HG03159 (cell line): ENCODE measurements around the gene CLDN14.
A peak's percentile ranks its signal among the peaks of the same experiment; 100 is the strongest.

ENCODE experiments used
- ATAC-seq: cut with Tn5 transposase; IDR thresholded peaks from one replicate; pipeline ENCODE4 v1.9.1; 2021; ENCODE audit warnings: mild to moderate bottlenecking, moderate library complexity; ENCODE audit not compliant: unreplicated experiment

The CLDN14 gene

GRCh38 chr21:36473203-36473602 is 6.7 kb downstream of the CLDN14 start:
- ATAC-seq = no peak

GRCh38 chr21:36472377-36472776 is 7.5 kb downstream of the CLDN14 start:
- ATAC-seq = no peak

GRCh38 chr21:36471254-36471723 is 8.6 kb downstream of the CLDN14 start:
- peak; percentile 44 for ATAC-seq

DNA sequence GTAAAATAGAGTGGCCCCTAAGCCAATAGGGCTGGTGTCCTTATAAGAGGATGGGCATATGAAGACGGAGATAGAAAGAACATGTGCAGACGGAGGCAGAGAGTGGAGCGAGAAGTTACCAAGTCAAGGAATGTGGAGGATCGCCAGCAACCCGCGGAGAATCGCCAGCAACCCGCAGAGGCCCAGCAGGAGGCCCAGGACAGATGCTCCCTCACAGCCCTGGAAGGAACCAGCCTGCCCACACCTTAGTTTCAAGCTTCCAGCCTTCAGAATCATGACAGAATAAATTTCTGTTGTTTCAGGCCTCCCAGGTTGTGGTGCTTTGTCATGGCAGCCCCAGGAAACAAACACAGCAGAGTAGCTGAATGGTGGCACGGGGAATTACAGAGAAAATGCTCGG is 9.6 kb downstream of the CLDN14 start:
- no peak for ATAC-seq

DNA sequence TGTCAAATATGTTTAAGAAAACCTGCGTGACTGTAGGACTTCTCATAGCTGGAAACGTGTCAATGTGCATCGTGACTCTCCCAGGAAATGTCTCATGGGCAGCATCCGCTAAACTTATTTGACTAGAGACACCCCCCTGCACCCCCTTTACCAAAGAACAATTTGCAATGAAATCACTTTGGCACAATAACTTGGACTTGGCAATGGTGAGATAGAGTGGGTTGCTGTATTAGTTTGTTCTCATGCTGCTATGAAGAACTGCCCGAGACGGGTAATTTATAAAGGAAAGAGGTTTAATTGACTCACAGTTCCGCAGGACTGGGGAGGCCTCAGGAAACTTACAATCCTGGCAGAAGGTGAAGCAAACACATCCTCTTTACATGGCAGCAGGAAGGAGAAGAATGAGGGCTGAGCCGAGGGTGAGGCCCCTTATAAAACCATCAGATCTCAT is 13.8 kb downstream of the CLDN14 start:
- ATAC-seq = no peak

GRCh38 chr21:36465478-36465877 is 14.4 kb downstream of the CLDN14 start:
- no peak for ATAC-seq

- ATAC-seq = no peak
Observed at GRCh38 chr21:36464590-36464989, 15.3 kb downstream of the CLDN14 start.

DNA sequence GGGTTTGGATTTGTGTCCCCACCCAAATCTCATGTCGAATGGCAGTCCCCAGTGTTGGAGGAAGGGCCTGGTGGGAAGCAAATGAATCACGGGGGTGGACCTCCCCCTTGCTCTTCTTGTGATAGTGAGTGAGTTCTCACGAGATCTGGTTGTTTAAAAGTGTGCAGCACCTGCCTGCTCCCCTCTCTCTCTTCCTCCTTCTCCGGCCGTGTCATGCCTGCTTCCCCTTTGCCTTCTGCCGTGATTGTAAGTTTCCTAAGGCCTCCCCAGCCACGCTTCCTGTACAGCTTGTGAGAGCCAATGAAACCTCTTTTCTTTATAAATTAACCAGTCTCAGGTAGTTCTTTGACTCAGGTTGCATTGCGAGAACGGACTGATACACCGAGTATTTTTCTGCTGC is 15.9 kb downstream of the CLDN14 start:
- no peak for ATAC-seq

DNA sequence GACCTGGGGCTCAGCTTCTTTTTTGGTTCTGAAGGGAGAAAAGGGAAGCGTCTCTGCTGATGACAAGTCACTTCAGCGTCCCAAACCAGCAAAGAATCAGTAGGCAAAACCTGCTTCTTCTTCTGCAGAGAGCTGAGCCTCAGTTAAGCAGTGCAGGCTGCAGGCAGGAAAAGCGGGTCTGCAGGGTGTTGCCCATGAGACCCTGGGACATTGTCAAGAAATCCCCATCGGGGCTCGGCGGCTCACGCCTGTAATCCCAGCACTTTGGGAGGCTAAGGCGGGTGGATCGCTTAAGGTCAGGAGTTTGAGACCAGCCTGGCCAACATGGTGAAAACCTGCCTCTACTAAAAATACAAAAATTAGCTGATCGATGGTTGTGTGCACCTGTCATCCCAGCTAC is 16.7 kb downstream of the CLDN14 start:
- ATAC-seq = no peak

DNA sequence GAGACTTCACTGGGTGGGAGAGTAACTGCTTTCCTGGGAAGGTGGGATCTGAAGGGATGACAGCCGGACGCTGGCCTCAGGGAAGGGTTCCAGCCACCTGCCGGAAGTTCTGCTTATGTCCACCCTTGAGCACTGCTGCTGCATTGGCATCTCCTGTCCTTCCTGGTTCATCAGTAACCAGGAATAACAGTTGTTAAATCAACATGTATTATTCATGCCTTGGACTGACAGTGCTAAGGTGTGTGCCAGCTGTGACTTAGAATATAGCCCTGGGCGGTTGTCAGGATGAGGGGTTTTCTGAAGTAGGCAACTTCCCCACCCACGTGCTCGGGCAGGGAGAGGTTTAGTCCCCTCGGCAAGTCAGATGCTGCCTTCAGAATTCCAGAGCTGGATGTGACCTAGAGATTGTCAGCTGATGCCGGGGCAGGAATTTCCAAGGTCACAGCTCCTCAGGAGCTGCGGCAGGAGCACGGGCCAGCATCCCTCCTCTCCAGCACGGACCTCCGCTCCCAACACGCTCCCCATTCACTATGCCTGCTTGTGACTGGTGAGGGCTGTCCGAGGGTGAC is 17.9 kb downstream of the CLDN14 start:
- no peak for ATAC-seq

DNA sequence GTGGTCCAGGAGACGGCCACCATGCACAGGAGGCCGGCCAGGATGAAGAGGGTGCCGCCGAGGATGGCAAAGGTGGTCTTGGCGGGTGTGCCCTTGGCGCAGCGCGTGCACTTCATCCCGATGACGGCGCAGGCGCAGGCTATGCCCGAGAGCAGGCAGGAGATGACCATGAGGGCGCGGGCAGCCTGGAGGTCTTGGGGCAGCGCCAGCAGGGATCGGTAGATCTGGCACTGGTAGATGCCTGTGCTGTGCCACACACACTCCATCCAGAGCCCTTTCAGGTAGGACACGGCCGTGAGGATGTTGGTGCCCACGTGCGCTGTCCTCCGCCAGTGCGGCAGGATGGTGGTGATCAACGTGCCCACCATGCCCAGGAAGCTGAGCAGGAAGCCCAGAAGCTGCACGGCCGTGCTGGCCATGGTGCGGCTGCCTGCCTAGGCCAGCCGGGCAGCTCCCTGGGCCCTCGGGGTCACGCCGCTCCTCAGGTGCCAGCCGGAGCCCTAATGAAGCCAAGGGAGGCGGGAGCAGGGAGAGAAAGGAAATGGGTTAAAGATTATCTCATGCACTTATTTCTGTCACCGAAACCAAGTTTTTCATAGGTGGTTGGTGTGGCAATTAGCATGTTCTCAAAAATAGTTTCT is 18.5 kb downstream of the CLDN14 start:
- ATAC-seq = no peak

DNA sequence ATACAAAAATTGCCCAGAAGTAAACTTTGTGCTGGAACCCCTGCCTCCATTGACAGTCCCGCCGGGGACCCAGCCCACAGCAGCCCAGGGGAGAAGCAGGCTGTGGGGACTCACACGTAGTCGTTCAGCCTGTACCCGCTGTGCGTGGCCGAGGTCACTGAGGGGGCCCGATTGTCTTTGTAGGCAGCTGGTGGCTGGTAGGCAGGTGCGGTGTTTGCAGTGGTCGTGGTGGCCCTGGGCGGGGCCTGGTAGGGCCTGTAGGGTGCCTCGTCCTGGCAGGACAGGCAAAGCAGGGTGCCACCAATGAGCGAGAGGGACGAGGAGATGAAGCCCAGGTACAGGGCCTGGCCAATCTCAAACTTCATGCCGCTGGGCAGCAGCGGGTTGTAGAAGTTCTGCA is 19.1 kb downstream of the CLDN14 start:
- no peak for ATAC-seq

- ATAC-seq = no peak
Observed at GRCh38 chr21:36459098-36459497, 20.8 kb downstream of the CLDN14 start.

- ATAC-seq = no peak
Observed at GRCh38 chr21:36456729-36457414, 23.1 kb downstream of the CLDN14 start.

- no peak for ATAC-seq
Observed at GRCh38 chr21:36454706-36455105, 25.2 kb downstream of the CLDN14 start.

DNA sequence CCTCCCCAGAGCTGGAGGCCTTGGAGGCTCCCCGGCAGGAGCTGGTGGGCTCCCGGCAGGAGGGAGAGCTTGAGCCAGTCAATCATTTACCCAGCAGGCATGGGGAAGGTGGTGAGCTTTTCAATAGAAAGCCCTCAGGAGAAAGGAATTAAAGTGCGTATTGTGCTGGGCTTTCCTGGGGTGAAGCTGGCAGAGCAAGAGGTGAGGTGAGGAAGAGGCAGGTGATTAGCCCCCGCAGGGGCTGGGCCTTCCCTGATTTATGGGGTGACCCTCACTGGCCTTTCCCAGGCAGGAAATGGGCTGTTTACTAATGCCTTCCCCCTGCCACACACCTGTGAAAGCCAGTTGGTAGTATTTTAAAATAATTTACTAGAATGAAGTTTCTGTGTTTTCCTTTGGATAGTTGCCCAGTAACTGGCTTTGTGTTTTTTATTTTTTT is 25.8 kb downstream of the CLDN14 start:
- no peak for ATAC-seq

GRCh38 chr21:36452281-36452825 is 27.6 kb downstream of the CLDN14 start:
- ATAC-seq = no peak

DNA sequence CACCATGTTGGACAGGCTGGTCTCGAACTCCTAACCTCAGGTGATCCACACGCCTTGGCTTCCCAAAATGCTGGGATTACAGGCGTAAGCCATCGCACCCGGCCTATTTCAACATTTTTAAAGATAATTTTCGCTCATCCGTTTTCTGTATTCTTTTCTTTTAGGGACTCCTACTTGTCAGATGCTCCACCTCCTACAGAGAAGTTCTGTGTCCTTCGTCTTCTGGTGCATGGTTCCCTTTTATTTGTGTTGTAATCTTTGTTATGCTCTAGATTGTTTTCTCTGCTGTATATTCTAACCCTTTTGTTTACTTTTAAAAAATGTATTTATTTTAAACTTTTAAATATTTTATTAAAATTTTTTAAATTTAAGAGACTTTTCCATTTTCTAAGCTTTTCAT is 28.4 kb downstream of the CLDN14 start:
- ATAC-seq = no peak

GRCh38 chr21:36450511-36450910 is 29.4 kb downstream of the CLDN14 start:
- ATAC-seq = no peak

- ATAC-seq = no peak
Observed at GRCh38 chr21:36446301-36446700, 33.6 kb downstream of the CLDN14 start.

DNA sequence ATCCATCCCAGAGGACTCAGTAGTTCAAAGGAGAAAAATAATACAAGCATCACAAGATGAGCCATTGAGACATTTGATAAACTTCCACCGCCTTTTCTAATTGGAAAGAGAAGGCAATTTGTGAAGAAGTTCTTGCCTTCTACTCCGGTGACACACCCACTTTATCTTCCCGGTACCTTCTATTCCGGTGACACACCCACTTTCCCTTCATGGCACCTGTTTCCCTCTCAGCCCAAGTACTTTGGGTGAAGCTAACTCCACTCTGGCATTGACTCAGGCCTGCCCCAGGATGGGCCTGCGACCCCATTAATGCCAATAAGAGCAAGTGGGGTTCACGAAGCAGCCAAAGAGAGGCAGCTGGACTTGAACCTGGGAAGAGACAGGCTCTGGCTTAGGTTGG is 38.2 kb downstream of the CLDN14 start:
- ATAC-seq = no peak

DNA sequence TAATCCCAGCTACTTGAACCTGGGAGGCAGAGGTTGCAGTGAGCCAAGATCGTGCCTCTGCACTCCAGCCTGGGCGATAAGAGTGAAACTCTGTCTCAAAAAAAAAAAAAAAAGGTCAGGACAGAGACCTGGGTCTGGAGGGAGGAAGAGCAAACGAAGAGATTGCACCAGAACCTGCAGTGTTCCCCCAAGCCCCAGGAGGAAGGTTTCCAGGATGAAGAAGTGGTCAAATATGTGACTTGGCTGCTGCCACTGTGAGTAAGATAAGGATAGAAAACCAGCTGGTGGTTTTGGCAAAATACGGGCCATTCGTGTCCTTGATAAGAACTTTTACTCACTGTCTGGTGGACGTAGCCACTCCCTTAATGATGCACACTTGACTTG is 42.2 kb downstream of the CLDN14 start:
- no peak for ATAC-seq
